Glomerular visceral epithelial cell (primary cell): ENCODE results near the gene MCRIP1.

ENCODE experiments used
- DNase-seq: peaks from one replicate; pipeline ENCODE4 v3.0.0-alpha.2; 2016; ENCODE audit errors: extremely low spot score

The MCRIP1 gene

GRCh38 chr17:81803728-81804558, 29.1 kb downstream of the MCRIP1 start, which contains the start of gene GCGR:
GCGR (plus strand) TSS chr17:81804150; CDS start chr17:81809019, 4,869 bp downstream.
- DNase-seq = no peak

- DNase-seq = no peak
These were observed 30.0 kb downstream of the MCRIP1 start for GRCh38 chr17:81802856-81803643.

GRCh38 chr17:81802048-81802758, 30.9 kb downstream of the MCRIP1 start:
- DNase-seq = no peak

GRCh38 chr17:81801327-81801726, 31.8 kb downstream of the MCRIP1 start:
- no peak for DNase-seq

GRCh38 chr17:81794509-81794908, 38.6 kb downstream of the MCRIP1 start:
- no peak for DNase-seq

GRCh38 chr17:81794074-81794476, 39.0 kb downstream of the MCRIP1 start:
- no peak for DNase-seq

- no peak for DNase-seq
These were observed 40.1 kb downstream of the MCRIP1 start for GRCh38 chr17:81792675-81793615.
